Transverse colon (tissue), 4 donors: ENCODE data around the gene MAST4. TPM values are rescaled to one million over a fixed set of nuclear protein-coding genes. Genes with fewer than 3 reads are reported as not detected.

ENCODE experiments used
- DNase-seq: peaks from one replicate; pipeline ENCODE4 v3.0.0-alpha.2; 2019
- H3K27ac ChIP-seq, 4 donors: fragments of 200-600 bp; sonication (generic); 2 replicates each; pipeline ENCODE4 v1.5.1; 2016 to 2018; ENCODE audit warnings: inconsistent platforms in 4 of 4
- H3K27me3 ChIP-seq: fragments of 200-600 bp; sonication (generic); 2 replicates; pipeline ENCODE4 v1.5.1; 2017; ENCODE audit warnings: inconsistent platforms
- H3K36me3 ChIP-seq, 4 donors: fragments of 200-600 bp; sonication (generic); 2 replicates each; pipeline ENCODE4 v1.5.1; 2017 to 2019; ENCODE audit warnings: inconsistent platforms in 4 of 4
- H3K4me1 ChIP-seq, 4 donors: fragments of 200-600 bp; sonication (generic); 2 replicates each; pipeline ENCODE4 v1.5.1; 2017 to 2020; ENCODE audit warnings: inconsistent platforms in 4 of 4
- H3K4me3 ChIP-seq, 4 donors: fragments of 200-600 bp; sonication (generic); 1 replicate in 1 of 4; 2 replicates in 3 of 4; pipeline versions ENCODE4 v1.5.1 to v1.6.1; 2017 to 2019; ENCODE audit warnings: inconsistent platforms in 4 of 4
- H3K9me3 ChIP-seq, 2 donors: fragments of 200-600 bp; sonication (generic); 2 replicates each; pipeline ENCODE4 v1.5.1; 2017 to 2019; ENCODE audit warnings: inconsistent platforms in 2 of 2
- EP300 ChIP-seq: sonication (generic); formaldehyde crosslinking; IDR thresholded peaks from one replicate; pipeline ENCODE4 v1.6.1; 2017; ENCODE audit warnings: antibody characterized with exemption, low read depth
- POLR2A ChIP-seq: fragments of 450-650 bp; IDR thresholded peaks from one replicate; pipeline ENCODE4 v1.6.1; 2016; ENCODE audit warnings: antibody characterized with exemption, mild to moderate bottlenecking, moderate library complexity
- POLR2AphosphoS5 ChIP-seq, 3 donors: sonication (generic); formaldehyde crosslinking; IDR thresholded peaks; one replicate each; pipeline ENCODE4 v1.6.1; 2016; ENCODE audit warnings: antibody characterized with exemption in 3 of 3
- WGBS, 2 donors: methylation state at CpG; one replicate each; pipeline ENCODE4 v1.1.5; 2018; ENCODE audit warnings: low coverage in 1 of 2; 5-methylcytosine and 5-hydroxymethylcytosine counted together
- in situ Hi-C, 4 donors: fragments of 200-750 bp; cut with MboI; loops; one replicate each; pipeline versions ENCODE4 v1.15.0 to v1.15.1; 2017; ENCODE audit warnings: low sequenced_read_pairs in 3 of 4, low pct_ligation_motif_present in 1 of 4, low pct_unique_long_range_greater_than_20kb in 1 of 4
- intact Hi-C: fragments of 100-400 bp; cut with DNase I; formaldehyde crosslinking; loops from one replicate; pipeline ENCODE4 v1.15.1; 2023; ENCODE audit warnings: low total_unique reads
- total RNA-seq, 4 donors: library from RNA; depleted of rRNA; stranded (reverse); fragments of >200 nt; gene quantifications; one replicate each; pipeline ENCODE4 v1.1.0, GENCODE V29; 2016
- TF ChIP-seq, protein P1 (sequence below), 5 experiments: fragments of 200-600 bp in 3 of 5; fragments of 450-650 bp in 2 of 5; sonication (generic) in 3 of 5; IDR thresholded peaks; 1 replicate in 2 of 5; 2 replicates in 3 of 5; pipeline ENCODE4 v1.5.1; 2016 to 2017; ENCODE audit warnings: antibody characterized with exemption in 5 of 5, inconsistent platforms in 3 of 5, mild to moderate bottlenecking in 2 of 5, moderate library complexity in 1 of 5

MAST4 gene
- total RNA-seq, 4 donors from 2014 or later, result 20.3 to 46.8 (median 35.4) TPM

DNA sequence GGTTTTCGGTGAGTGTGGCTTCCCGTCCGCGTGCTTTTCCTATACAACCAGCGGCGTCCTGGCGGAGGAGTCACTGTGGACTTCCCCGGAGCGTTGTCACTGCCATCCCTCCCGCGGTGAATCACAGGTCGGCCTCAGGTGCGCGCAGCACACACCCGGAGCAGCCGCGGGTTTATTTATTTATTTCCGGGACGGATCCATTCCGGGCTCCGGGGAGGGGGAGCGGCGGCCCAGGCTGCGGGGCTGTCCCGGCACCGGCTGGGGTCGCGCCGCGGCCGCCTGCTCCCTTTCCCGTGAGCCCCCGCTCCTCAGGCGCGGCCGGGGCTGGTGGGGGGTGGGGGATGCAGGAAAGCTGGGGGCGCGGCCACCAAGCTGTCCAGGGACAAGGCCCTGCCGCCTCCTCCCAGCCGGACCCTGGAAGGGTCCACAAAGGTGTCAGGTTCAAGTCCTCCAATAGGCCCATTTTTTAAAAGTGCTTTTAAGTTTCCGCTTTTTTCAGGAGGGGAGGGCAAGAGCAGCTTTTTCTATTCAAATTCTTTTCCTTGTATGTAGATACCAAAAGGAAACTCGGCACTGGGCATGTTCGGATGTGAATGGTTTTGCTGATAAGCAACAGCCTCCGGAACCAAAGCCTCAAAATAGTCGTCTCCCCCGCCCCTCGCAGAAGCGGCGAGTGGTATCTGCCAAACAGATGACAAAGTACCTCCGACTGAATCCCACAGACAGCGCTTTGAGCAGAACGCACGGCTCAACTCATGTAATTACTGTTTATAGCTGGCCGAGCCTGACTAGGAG lies 407.9 kb downstream of the MAST4 start:
- TF ChIP-seq EP300 (peak; percentile 1), POLR2A (peak; percentile 79), POLR2AphosphoS5 (IDR thresholded peaks at IDR 0.05) (peak; percentile 80 to 93 (median 92))
- TF ChIP-seq, protein P1, sequence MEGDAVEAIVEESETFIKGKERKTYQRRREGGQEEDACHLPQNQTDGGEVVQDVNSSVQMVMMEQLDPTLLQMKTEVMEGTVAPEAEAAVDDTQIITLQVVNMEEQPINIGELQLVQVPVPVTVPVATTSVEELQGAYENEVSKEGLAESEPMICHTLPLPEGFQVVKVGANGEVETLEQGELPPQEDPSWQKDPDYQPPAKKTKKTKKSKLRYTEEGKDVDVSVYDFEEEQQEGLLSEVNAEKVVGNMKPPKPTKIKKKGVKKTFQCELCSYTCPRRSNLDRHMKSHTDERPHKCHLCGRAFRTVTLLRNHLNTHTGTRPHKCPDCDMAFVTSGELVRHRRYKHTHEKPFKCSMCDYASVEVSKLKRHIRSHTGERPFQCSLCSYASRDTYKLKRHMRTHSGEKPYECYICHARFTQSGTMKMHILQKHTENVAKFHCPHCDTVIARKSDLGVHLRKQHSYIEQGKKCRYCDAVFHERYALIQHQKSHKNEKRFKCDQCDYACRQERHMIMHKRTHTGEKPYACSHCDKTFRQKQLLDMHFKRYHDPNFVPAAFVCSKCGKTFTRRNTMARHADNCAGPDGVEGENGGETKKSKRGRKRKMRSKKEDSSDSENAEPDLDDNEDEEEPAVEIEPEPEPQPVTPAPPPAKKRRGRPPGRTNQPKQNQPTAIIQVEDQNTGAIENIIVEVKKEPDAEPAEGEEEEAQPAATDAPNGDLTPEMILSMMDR (IDR thresholded peaks at IDR 0.05), result peak in 1 of 5 experiments; percentile 5
- Histone ChIP-seq H3K4me3 (peak overlapping the region; percentile 22 to 74 (median 54)), H3K27ac (peak overlapping the region; percentile 85 to 92 (median 90)), H3K4me1 (peaks cover 9 to 48% (median 31%) of the 10 kb centered on the region in 4 donors), H3K36me3 (no peaks in the 10 kb centered on the region), H3K9me3 (no peaks in the 10 kb centered on the region), H3K27me3 (no peaks in the 10 kb centered on the region)
- 1% methylated on average over 41 of the region's 54 CpGs; no CpG with 5 or more reads in 1 of the 2 donors for WGBS, 2 donors
- in situ Hi-C loops (no loop called here), intact Hi-C loops (loop anchor here (5.0 to 10.0 kb wide), 2 partner anchors 88 to 1241 kb away; no protein-coding TSS in a partner anchor)
- peak; percentile 92 for DNase-seq

DNA sequence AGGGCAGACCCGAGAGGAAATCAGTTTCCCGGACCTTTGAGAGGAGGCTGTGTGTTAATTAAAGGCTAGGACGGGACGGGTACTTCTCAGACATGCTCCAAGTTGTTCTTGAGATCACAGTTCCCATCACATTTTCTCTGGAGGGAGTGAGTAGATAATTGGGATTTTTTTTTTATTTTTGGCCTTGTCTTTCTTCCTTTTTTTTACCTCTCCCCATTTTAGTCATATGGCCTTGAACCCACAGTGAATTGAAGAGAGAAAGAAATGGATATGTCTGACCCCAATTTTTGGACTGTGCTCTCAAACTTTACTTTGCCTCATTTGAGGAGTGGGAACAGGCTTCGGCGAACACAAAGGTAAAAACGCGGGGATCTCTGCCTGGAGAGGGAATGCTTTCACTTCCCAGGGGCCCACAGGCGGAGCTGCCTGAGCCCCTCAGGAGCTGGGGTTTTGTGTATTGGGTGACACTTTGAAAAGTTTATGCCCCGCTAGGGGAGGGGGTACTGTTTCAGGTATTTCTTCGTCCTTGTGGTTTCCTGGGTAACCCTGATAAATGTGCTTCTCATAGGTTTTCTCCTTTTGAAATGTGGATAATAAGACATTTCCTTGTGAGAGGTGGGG lies 408.6 kb downstream of the MAST4 start:
- in situ Hi-C loops, result no loop called here
- Histone ChIP-seq H3K4me1 (peaks cover 9 to 48% (median 31%) of the 10 kb centered on the region in 4 donors), H3K27me3 (no peaks in the 10 kb centered on the region), H3K36me3 (no peaks in the 10 kb centered on the region), H3K4me3 (peak overlapping the region; percentile 22 to 74 (median 54)), H3K9me3 (no peaks in the 10 kb centered on the region), H3K27ac (peak overlapping the region; percentile 85 to 92 (median 90))
- WGBS, 2 donors, result 4 to 9% methylated on average over 5 to 11 of the region's 11 CpGs
- DNase-seq, result no peak
- intact Hi-C loops, result loop anchor here (5.0 to 10.0 kb wide), 2 partner anchors 87 to 1240 kb away; no protein-coding TSS in a partner anchor
- TF ChIP-seq POLR2A (peak; percentile 76), POLR2AphosphoS5 (IDR thresholded peaks at IDR 0.05) (no peak)

DNA sequence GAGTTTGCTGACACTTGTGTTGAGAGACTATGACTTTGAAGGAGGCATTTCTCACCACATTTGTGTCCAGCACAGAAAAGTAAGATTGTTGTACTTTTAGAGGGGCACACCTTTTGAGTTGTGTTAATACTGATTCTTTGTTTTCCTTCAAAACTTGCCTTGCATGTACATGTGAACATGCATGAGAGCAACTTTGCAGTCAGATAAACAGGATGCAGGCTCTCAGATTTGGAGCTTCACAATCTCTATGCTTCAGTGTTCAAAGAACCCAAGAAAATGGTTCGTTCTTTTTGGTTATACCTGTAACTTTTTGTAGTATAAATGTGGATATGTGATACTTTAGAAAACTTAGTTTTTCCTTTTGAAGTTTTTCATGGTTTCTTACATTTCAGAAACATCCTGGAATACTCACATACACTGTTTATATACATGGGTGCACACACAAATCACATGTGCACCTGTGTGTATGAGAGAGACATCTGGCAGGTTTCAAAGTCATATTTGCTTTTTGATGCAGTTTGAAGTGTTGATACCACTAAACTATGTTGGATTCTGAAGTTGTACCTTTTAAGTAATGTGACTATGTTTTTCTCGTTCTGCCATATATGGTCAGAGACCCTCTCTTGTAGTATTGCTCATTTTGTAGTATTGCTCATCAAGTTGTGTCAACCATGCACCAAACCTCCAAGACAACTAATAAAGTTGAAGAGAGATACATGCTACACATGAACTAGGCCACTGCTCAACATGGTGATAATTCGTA lies 409.7 kb downstream of the MAST4 start:
- no peaks in the 10 kb centered on the region for H3K36me3 ChIP-seq
- DNase-seq, result no peak
- in situ Hi-C loops, result no loop called here
- H3K27me3 ChIP-seq, result no peaks in the 10 kb centered on the region
- H3K4me1 ChIP-seq, result peaks cover 11 to 52% (median 36%) of the 10 kb centered on the region in 4 donors
- H3K4me3 ChIP-seq, result peak overlapping the region in 3 of 4 donors; percentile 53 to 74 (median 54)
- 47% methylated on average over 3 of the region's 3 CpGs for WGBS, 2 donors
- TF ChIP-seq, protein P1 (IDR thresholded peaks at IDR 0.05), result no peak
- no peak for TF ChIP-seq POLR2A
- TF ChIP-seq EP300, result no peak
- TF ChIP-seq POLR2AphosphoS5 (IDR thresholded peaks at IDR 0.05), result no peak
- intact Hi-C loops, result loop anchor here (10.0 kb wide), 1 partner anchor 1239 kb away; no protein-coding TSS in a partner anchor
- peak overlapping the region; percentile 85 to 92 (median 90) for H3K27ac ChIP-seq
- H3K9me3 ChIP-seq, result no peaks in the 10 kb centered on the region

DNA sequence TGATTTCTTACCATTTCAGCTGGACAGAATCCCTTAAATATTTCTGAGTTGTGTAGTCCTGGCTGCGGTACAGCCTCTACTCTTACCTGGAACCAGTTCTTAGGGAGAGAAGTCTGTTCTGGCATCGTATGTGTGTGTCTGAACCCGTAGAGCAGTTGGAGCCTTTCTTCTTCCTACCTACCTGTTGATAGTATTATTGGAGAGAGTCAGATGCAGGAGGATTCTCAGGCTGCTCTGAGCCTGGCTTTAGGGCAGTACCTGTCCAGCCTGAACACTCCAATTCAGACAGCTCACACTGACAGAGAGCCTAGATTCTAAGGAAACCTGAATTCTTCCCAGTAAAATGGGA lies 410.3 kb downstream of the MAST4 start:
- Histone ChIP-seq H3K9me3 (no peaks in the 10 kb centered on the region), H3K27ac (no peak overlapping the region), H3K4me3 (peak overlapping the region in 2 of 4 donors; percentile 7 to 9), H3K4me1 (peaks cover 13 to 57% (median 41%) of the 10 kb centered on the region in 4 donors), H3K27me3 (no peaks in the 10 kb centered on the region), H3K36me3 (no peaks in the 10 kb centered on the region)
- TF ChIP-seq EP300 (no peak), POLR2AphosphoS5 (IDR thresholded peaks at IDR 0.05) (no peak), POLR2A (no peak)
- TF ChIP-seq, protein P1 (IDR thresholded peaks at IDR 0.05), result no peak
- 40 to 50% methylated on average over 1 to 3 of the region's 3 CpGs for WGBS, 2 donors
- no peak for DNase-seq
- intact Hi-C loops (loop anchor here (10.0 kb wide), 1 partner anchor 1238 kb away; no protein-coding TSS in a partner anchor), in situ Hi-C loops (no loop called here)
